Measurements from ENCODE around the gene TMEM181.

Gene TMEM181

GRCh38 chr6:158564243-158565121 lies 4.6 kb downstream of the TMEM181 start:
- no peak overlapping the region for H3K4me3 ChIP-seq (ENCODE audit: low read depth, low read length)
- TF ChIP-seq, protein P1, sequence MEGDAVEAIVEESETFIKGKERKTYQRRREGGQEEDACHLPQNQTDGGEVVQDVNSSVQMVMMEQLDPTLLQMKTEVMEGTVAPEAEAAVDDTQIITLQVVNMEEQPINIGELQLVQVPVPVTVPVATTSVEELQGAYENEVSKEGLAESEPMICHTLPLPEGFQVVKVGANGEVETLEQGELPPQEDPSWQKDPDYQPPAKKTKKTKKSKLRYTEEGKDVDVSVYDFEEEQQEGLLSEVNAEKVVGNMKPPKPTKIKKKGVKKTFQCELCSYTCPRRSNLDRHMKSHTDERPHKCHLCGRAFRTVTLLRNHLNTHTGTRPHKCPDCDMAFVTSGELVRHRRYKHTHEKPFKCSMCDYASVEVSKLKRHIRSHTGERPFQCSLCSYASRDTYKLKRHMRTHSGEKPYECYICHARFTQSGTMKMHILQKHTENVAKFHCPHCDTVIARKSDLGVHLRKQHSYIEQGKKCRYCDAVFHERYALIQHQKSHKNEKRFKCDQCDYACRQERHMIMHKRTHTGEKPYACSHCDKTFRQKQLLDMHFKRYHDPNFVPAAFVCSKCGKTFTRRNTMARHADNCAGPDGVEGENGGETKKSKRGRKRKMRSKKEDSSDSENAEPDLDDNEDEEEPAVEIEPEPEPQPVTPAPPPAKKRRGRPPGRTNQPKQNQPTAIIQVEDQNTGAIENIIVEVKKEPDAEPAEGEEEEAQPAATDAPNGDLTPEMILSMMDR (IDR thresholded peaks at IDR 0.05; ENCODE audit: control insufficient read depth, extremely low read depth, insufficient read depth), result no peak
- DNase-seq (ENCODE audit: low read depth), result no peak

DNA sequence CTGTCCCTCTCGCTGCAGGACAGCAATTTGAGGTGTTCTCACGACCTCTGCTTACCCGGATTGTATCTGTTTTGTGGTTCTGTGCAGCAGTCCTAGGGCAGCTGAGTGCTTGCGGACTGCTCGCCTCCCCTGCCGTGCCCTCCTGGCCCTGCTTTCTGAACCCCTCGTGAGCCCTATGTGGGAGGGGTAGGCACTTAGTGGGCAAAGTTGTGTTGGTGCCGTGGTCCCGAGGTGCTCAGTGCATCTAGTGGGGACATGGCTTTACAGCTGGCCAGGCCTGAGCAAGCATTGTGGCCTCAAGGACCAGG lies 5.2 kb downstream of the TMEM181 start:
- DNase-seq (ENCODE audit: low read depth), result no peak
- TF ChIP-seq, protein P1 (IDR thresholded peaks at IDR 0.05; ENCODE audit: control insufficient read depth, extremely low read depth, insufficient read depth), result no peak
- no peak overlapping the region for H3K4me3 ChIP-seq (ENCODE audit: low read depth, low read length)

DNA sequence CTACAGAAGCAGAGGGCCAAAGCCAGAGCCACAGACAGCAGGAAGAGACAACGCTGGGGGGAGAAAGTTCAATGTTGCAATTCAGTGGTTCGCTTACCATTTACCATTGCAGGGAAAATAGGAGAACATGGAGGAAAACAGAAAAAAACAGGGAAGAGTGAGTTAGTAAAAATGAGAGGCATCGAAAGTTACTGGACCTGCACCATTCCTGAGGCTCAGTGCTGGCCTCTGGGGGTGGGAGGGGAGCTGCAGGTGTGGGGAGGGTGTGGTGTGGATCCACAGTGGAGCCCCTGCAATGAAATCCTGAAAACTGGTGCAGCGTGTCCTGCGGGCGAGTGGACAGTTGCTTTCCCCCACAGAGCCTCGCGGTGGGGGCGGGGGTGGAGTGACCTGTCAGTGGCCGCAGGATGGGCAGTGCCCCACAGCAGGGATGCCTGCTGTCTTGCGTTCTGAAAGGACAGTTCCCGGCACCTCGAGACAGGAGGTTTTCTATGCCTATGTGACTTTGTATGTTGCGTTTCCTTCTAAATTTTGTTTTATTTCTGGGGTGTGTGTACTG lies 5.7 kb downstream of the TMEM181 start:
- H3K4me3 ChIP-seq (ENCODE audit: low read depth, low read length), result no peak overlapping the region
- TF ChIP-seq, protein P1 (IDR thresholded peaks at IDR 0.05; ENCODE audit: control insufficient read depth, extremely low read depth, insufficient read depth), result no peak
- no peak for DNase-seq (ENCODE audit: low read depth)

DNA sequence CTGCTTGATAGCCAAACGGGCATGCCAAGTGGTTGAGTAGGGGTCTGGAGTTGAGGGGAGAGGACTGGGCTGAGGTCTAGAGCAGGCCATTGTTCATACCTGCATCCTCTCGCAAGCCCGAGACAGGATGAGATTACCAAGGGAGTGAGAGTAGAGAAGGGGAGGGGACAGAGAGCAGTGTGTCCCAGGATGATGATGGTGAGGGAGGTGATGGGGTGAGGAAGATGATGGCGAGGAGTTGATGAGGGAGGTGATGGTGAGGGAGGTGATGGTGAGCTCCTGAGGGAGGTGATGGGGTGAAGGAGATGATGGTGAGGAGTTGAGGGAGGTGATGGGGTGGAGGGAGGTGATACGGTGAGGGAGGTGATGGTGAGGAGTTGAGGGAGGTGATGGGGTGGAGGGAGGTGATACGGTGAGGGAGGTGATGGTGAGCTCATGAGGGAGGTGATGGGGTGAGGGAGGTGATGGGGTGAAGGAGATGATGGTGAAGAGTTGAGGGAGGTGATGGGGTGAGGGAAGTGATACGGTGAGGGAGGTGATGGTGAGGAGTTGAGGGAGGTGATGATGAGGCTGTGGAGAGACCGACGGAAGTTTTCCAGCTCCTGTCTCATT lies 6.4 kb downstream of the TMEM181 start:
- TF ChIP-seq, protein P1 (IDR thresholded peaks at IDR 0.05; ENCODE audit: control insufficient read depth, extremely low read depth, insufficient read depth), result no peak
- H3K4me3 ChIP-seq (ENCODE audit: low read depth, low read length), result no peak overlapping the region
- DNase-seq (ENCODE audit: low read depth), result no peak

- TF ChIP-seq, protein P1 (IDR thresholded peaks at IDR 0.05; ENCODE audit: control insufficient read depth, extremely low read depth, insufficient read depth), result no peak
- no peak for DNase-seq (ENCODE audit: low read depth)
- H3K4me3 ChIP-seq (ENCODE audit: low read depth, low read length), result no peak overlapping the region
Measured at GRCh38 chr6:158567152-158567551, 7.3 kb downstream of the TMEM181 start.

- no peak overlapping the region for H3K4me3 ChIP-seq (ENCODE audit: low read depth, low read length)
- TF ChIP-seq, protein P1 (IDR thresholded peaks at IDR 0.05; ENCODE audit: control insufficient read depth, extremely low read depth, insufficient read depth), result no peak
- no peak for DNase-seq (ENCODE audit: low read depth)
Measured at GRCh38 chr6:158567871-158568401, 8.0 kb downstream of the TMEM181 start.

Data from LNCaP clone FGC (cell line).